Hypothalamus (tissue), 51 donors: ENCODE measurements around the gene COL5A2.

Experiments
- DNase-seq, 51 donors: peaks; one replicate each; lab custom pipeline; 2025; lab: John Stamatoyannopoulos, UW

Gene COL5A2

GRCh38 chr2:189151906-189152305, 27.7 kb downstream of the COL5A2 start:
- no peak for DNase-seq

- no peak for DNase-seq
Observed at GRCh38 chr2:189150033-189150432, 29.5 kb downstream of the COL5A2 start.

GRCh38 chr2:189147989-189148388, 31.6 kb downstream of the COL5A2 start:
- DNase-seq, result no peak

- DNase-seq, result no peak
Observed at GRCh38 chr2:189147361-189147760, 32.2 kb downstream of the COL5A2 start.

GRCh38 chr2:189146553-189146952, 33.0 kb downstream of the COL5A2 start:
- no peak for DNase-seq

- no peak for DNase-seq
Observed at GRCh38 chr2:189144700-189145211, 34.8 kb downstream of the COL5A2 start.

GRCh38 chr2:189143925-189144324, 35.6 kb downstream of the COL5A2 start:
- no peak for DNase-seq

GRCh38 chr2:189142893-189143759, 36.4 kb downstream of the COL5A2 start:
- DNase-seq, result peak in 1 of 51 donors; percentile 2

GRCh38 chr2:189138800-189139199, 40.8 kb downstream of the COL5A2 start:
- DNase-seq, result no peak

- DNase-seq, result no peak
Observed at GRCh38 chr2:189137519-189137918, 42.0 kb downstream of the COL5A2 start.

- DNase-seq, result no peak
Observed at GRCh38 chr2:189134485-189134884, 45.1 kb downstream of the COL5A2 start.

GRCh38 chr2:189131991-189132390, 47.6 kb downstream of the COL5A2 start:
- DNase-seq, result no peak

- no peak for DNase-seq
Observed at GRCh38 chr2:189129971-189130370, 49.6 kb downstream of the COL5A2 start.

- no peak for DNase-seq
Observed at GRCh38 chr2:189128970-189129369, 50.6 kb downstream of the COL5A2 start.

GRCh38 chr2:189127756-189128155, 51.8 kb downstream of the COL5A2 start:
- no peak for DNase-seq

- no peak for DNase-seq
Observed at GRCh38 chr2:189125195-189125594, 54.4 kb downstream of the COL5A2 start.

GRCh38 chr2:189124175-189124574, 55.4 kb downstream of the COL5A2 start:
- no peak for DNase-seq

GRCh38 chr2:189118386-189118785, 61.2 kb downstream of the COL5A2 start:
- no peak for DNase-seq

- DNase-seq, result no peak
Observed at GRCh38 chr2:189116979-189117378, 62.6 kb downstream of the COL5A2 start.

GRCh38 chr2:189116087-189116486, 63.5 kb downstream of the COL5A2 start:
- DNase-seq, result no peak

GRCh38 chr2:189115126-189115525, 64.4 kb downstream of the COL5A2 start:
- DNase-seq, result no peak

GRCh38 chr2:189113963-189114362, 65.6 kb downstream of the COL5A2 start:
- no peak for DNase-seq
